ENCODE data around the gene ZC3HAV1. TPM values are rescaled to one million over a fixed set of nuclear protein-coding genes. Genes with fewer than 3 reads are reported as not detected.

Gene ZC3HAV1
- 10 to 100 TPM; 36.5 to 38.9 (median 38.4) TPM for total RNA-seq
- long read RNA-seq, donor 1, full-length matches to known transcripts, result 7 of 15 reads
- long read RNA-seq, donor 1, partial matches to known transcripts, result 6 of 15 reads
- long read RNA-seq, donor 1, other reads (novel, unspliced or antisense), result 2 of 15 reads
- long read RNA-seq, donor 2, full-length matches to known transcripts, result 6 of 16 reads
- long read RNA-seq, donor 2, partial matches to known transcripts, result 4 of 16 reads
- long read RNA-seq, donor 2, other reads (novel, unspliced or antisense), result 6 of 16 reads

- peaks cover 9% of the 10 kb centered on the region for H3K4me1 ChIP-seq (ENCODE audit: low read depth)
- DNase-seq, result peak; percentile 91 to 94 (median 91)
- TF ChIP-seq CTCF (IDR thresholded peaks at IDR 0.05), result no peak
These were observed at the start of gene ZC3HAV1 for GRCh38 chr7:139109188-139109982. Gene ZC3HAV1, minus strand, starts transcription at chr7:139109720. Its CDS starts 389 bp downstream, at chr7:139109331.

GRCh38 chr7:139153832-139154231 lies 44.3 kb upstream of the ZC3HAV1 start:
- H3K4me3 ChIP-seq, result no peak overlapping the region
- intact Hi-C loops (cut with DNase I, micrococcal nuclease), result no loop called here
- no peak for ATAC-seq

More at GRCh38 chr7:139109188-139109982, at the start of gene ZC3HAV1:
- Histone ChIP-seq H3K9me3 (no peaks in the 10 kb centered on the region), H3K36me3 (ENCODE audit: low read depth) (no peaks in the 10 kb centered on the region), H3K4me3 (peak within 1 kb of the TSS; percentile 97)
- intact Hi-C loops (cut with DNase I, micrococcal nuclease), result no loop called here
- peak; percentile 92 for ATAC-seq

DNA sequence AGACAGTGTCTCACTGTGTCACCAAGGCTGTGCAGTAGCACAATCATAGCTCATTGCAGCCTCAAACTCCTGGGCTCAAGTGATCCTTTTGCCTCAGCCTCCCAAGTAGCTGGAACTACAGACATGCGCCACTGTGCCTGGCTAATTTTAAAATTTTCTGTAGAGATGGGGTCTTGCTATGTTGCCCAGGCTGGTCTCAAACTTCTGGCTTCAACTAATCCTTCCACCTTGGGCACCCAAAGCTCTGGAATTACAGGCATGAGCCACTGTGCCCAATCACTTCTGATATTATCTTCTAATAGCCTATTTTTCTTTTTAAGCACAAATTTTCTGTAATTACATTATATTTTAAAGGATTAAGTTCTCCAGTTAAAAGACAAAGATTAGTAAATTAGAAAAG lies 42.6 kb upstream of the ZC3HAV1 start:
- Histone ChIP-seq H3K36me3 (ENCODE audit: low read depth) (no peaks in the 10 kb centered on the region), H3K4me1 (ENCODE audit: low read depth) (no peaks in the 10 kb centered on the region), H3K9me3 (no peaks in the 10 kb centered on the region), H3K4me3 (no peak overlapping the region)
- intact Hi-C loops (cut with DNase I, micrococcal nuclease), result no loop called here
- no peak for DNase-seq
- TF ChIP-seq CTCF (IDR thresholded peaks at IDR 0.05), result no peak
- ATAC-seq, result no peak

More at GRCh38 chr7:139153832-139154231, 44.3 kb upstream of the ZC3HAV1 start:
- H3K36me3 ChIP-seq (ENCODE audit: low read depth), result no peaks in the 10 kb centered on the region
- no peak for TF ChIP-seq CTCF (IDR thresholded peaks at IDR 0.05)
- no peaks in the 10 kb centered on the region for H3K4me1 ChIP-seq (ENCODE audit: low read depth)
- DNase-seq, result no peak
- H3K9me3 ChIP-seq, result no peaks in the 10 kb centered on the region

DNA sequence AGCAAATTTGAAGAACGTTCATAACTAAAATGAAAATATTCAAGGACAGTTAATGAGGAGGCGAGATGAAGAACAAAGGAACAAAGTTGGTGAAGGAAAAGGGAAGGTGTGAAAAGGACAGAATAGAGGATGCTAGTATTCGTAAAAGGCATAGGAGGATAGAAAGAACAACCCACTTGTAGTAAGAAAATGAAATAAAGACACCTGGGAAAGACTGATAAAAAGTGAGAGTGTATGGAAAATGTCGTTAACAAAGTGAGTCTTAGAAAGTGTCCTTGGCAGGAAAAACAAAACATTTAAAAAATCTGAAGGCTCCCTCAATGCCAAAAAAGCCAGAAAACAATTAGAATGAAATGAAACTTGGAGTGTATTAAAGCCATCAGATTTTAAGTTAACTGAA lies 29.6 kb upstream of the ZC3HAV1 start:
- no peaks in the 10 kb centered on the region for H3K36me3 ChIP-seq (ENCODE audit: low read depth)
- peaks cover 3% of the 10 kb centered on the region for H3K4me1 ChIP-seq (ENCODE audit: low read depth)
- intact Hi-C loops (cut with DNase I, micrococcal nuclease), result no loop called here
- H3K4me3 ChIP-seq, result no peak overlapping the region
- ATAC-seq (no peak), DNase-seq (no peak)
- TF ChIP-seq CTCF (IDR thresholded peaks at IDR 0.05), result no peak
- H3K9me3 ChIP-seq, result no peaks in the 10 kb centered on the region

DNA sequence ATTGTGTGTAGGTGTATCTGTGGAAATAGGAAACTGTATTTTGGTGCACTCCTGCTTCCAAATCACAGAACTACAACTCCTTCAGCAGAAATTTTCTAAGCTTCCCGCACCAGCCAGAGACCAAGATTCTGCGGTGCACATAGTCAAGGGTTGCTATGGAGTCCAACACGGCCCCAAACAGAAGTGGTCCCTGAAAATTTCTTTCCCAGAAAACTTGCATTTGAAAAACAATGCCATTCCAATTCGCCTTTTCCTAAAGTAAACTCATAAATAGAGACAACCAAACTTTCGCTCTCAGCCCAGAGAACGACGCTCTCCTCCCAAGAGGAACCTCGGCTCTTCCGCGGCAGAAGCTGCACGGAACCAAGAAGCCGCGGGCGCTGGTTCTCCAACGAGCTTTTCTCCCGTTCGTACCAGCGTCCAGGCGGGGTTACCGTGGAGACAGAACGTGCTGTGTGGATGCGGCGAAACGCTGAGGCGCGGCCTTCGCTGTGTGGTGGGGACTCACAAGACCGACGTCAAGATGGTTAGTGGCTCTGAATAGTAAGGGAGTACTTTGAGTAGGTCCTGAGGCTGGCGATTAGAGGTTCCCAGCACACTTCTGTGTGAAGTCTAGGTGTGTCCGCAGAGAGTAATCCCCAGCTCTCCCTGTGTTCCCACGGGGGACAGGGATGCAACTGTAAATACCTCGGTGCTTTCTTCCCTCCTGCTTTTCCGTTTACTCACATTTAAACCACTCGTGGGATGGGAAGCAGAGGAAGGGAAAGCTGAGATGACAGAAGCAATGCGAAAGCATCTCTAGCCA lies 24.0 kb upstream of the ZC3HAV1 start:
- no peaks in the 10 kb centered on the region for H3K36me3 ChIP-seq (ENCODE audit: low read depth)
- no peaks in the 10 kb centered on the region for H3K9me3 ChIP-seq
- peak overlapping the region; percentile 2 for H3K4me3 ChIP-seq
- DNase-seq (peak; percentile 86 to 92 (median 91)), ATAC-seq (peak; percentile 99)
- TF ChIP-seq CTCF (IDR thresholded peaks at IDR 0.05), result no peak
- intact Hi-C loops (cut with DNase I, micrococcal nuclease), result no loop called here
- peaks cover 4% of the 10 kb centered on the region for H3K4me1 ChIP-seq (ENCODE audit: low read depth)

Data from mucosa of descending colon (tissue), 3 donors.